Measurements from ENCODE around the gene HECTD1.

GRCh38 chr14:31229638-31230572, 22.3 kb upstream of the HECTD1 start:
- TF ChIP-seq POLR2AphosphoS5 (IDR thresholded peaks at IDR 0.05; ENCODE audit: low read depth, low read length): no peak
- TF ChIP-seq POLR2A (IDR thresholded peaks at IDR 0.05; ENCODE audit: low read depth, low read length): no peak
